NCI-H1436 (cell line): ENCODE measurements around the gene ZNF714.

Experiments
- DNase-seq: peaks from one replicate; lab custom pipeline; 2025; lab: John Stamatoyannopoulos, UW

ZNF714 gene

DNA sequence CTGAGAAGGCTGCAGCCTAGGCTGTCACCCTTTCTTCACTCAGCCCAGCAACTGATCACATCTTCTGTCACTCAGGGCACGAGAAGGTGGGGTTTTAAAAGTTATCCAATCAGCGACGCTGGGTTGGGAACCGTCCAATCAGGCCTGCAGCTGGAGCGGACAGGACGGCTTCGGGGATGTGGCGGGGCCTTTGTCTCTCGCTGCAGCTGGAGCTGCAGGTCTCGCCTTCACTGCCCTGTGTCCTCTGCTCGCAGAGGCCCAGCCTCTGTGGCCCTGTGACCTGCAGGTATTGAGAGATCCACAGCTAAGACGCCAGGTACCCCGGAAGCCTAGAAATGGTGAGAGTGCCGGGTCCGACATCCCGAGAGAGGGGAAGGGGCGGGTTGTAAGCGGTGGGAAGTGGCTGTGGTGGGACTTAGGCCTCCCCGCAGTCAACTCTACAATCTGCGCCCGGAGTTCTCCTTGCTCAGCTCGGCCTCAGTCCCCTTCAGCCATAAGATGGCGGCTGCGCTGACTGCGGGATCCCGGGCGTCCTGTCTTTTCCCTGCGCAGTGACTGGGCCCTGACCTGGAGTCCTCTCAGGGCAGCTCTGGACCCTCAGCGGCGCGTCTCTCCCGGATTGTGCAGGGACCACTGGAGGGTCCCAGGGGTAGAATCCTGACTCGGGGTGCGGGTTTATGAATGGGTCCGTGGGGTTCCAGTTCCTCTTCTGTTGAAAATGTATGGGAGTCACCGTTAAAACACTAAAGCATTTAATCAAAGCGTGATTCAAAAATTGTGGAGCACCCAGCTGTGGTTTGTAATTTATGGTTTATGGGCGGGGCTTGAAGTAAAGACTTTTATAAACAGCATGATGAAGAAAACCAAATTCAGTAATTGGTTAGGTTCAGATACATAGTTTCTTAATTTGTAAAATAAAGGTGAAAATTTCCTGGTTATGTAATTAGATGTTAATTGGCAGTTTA is at the start of gene ZNF714:
Gene ZNF714, plus strand, starts transcription at position 193 of the 965 bp plus-strand sequence. CDS start 16,066 bp downstream, outside the sequence.
- no peak for DNase-seq

DNA sequence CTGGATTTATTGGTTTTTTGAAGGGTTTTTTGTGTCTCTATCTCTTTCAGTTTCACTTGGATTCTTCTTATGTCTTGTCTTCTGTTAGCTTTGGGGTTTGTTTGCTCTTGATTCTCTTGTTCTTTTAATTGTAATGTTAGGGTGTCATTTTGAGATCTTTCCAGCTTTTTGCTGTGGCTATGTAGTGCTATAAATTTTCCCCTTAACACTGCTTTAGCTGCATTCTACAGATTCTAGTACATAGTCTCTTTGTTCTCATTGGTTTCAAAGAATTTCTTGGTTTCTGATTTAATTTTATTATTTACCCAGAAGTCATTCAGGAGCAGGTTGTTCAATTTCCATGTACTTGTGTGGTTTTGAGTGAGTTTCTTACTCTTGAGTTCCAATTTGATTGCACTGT is 37.0 kb upstream of the ZNF714 start:
- DNase-seq = no peak

DNA sequence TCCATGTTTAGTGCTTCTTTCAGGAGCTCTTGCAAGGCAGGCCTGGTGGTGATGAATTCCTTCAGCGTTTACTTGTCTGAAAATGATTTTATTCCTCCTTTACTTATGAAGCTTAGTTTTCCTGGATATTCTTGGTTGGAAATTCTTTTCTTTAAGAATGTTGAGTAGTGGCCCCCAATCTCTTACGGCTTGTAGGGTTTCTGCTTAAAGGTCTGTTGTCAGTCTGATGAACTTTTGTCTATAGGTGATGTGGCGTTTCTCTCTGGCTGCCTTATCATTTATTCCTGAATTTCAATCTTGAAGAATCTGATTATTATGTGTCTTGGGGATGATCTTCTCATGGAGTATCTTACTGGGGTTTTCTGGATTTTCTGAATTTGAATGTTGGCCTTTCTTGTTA is 35.5 kb upstream of the ZNF714 start:
- no peak for DNase-seq

DNA sequence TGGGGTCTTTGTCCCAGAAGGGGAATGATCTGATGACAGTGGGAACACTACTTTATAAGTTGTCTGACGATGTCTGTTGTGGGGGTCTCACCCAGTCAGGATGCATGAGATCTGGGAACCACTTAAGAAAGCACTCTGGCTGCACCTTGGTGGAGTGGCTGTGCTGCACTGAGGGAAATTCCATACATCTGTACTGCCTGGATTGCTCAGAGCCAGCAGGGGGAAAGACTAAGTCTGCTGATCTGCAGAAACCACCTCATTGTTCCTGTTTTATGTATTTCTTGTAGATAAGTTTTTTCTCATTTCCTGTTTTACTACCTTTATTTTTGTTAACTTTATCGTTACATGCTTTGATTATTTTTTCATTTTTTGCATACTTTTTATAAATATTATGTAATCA is 34.3 kb upstream of the ZNF714 start:
- no peak for DNase-seq

DNA sequence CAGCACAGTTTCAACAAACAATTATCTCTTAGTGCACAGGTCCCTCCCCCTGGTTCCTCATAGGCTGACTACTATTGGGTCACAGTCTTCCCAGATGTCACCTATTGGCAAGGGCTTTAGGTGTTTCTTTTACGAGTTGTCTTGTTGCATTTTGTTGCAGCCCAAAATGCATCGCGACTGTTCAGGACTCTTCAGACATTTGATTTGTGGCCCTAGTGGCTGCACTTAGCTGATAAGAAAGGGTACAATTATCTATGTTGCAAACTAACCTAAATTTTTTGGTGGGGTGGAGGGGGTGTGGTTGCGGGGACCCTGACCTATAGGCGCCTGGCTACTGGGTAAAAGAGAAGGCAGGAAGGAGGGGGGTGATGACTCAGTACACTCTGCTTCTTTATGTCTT is 29.1 kb upstream of the ZNF714 start:
- no peak for DNase-seq

DNA sequence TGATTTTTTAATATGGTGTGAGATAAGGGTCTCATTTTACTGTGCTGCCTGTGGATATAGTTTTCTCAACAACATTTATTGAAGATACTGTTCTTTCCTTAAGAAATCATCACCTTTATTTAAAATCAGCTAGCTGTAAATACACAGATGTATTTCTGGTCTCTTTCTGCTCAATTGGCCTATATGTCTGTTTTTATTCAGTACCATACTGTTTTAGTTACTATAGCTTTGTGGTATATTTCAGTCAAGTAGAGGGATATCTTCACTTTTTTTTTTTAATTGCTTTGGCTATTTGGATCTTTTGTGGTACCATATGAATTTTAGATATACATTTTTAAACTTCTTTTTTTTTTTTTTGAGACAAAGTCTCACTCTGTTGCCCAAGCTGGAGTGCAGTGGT is 16.7 kb upstream of the ZNF714 start:
- no peak for DNase-seq

DNA sequence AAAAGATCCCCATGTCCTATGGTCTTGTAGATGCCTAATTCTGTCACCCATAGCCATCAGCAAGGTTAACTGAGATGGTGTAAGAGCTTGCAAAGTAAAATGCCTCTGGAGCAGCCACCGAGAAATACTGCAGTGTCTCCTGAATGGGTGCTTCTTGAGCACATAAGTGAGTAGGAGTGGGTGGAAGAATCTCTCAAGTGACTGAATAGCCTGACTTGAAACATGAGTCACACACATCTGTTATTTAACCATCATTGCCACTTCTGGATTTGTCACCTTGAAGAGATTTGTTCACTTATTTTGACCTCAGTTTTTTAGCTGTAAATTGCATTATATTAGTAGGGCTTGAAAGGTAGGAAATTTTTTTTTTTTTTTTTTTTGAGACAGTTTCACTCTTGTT is 2.3 kb downstream of the ZNF714 start:
- no peak for DNase-seq

DNA sequence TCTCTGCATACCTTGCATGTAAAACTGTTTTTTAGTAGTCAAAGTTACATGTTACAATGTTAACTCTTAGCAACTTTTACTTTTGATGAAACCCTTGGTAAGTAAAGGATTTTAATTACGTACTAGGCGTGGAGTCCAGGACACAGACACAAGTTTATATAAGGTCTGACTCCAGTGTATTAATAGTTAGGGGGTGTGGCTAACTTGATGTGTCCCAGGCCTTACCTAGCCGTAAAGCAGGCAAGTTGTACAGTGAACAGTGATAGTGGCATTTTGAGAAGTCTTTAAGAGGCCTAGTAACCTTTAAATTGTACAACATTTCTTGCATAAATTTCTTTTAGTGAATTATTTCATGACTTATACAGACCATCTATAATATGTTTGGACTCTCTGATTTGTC is 5.9 kb downstream of the ZNF714 start:
- DNase-seq = no peak

DNA sequence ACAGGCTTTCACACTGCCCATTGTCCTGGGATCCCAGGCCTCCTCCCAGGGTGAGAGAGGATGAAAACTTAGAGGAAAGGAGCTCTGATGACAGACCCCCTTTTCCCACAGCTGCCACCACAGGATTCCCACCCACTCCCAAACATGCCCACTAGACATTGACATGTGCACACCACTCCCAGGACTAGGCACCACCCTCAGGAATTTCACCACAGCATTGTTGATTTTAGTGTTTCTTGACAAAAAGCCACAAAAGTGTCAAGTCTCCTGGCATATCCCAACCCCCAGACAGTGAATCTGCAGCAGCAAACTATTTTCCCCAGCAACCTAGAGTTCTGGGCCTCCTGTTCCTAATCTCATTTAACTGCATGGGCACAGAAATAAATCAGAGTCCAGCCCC is 10.1 kb downstream of the ZNF714 start:
- no peak for DNase-seq

DNA sequence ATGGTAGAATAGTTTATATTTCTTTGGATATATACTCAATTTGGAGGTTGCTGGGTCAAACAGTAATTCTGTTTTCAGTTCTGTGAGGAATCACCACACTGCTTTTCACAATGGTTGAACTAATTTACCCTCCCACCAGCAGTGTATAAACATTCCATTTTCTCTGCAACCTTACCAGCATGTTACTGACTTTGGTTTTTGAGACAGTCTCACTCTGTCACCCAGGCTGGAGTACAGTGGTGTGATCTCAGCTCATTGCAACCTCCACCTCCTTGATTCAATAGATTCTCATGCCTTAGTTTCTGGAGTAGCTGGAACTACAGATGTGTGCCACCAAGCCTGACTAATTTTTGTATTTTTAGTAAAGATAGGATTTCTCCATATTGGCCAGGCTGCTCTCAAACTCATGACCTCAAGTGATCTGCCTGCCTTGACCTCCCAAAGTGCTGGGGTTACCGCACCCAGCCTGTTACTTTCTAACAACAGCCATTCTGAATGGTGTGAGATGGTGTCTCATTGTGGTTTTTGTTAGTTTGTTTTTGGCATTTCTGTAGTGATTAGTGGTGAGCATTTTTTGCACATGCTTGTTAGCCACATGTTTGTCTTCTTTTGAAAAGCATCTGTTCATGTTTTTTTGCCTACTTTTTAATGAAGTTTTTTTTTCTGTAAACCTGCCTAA is 12.5 kb downstream of the ZNF714 start:
- DNase-seq = no peak

DNA sequence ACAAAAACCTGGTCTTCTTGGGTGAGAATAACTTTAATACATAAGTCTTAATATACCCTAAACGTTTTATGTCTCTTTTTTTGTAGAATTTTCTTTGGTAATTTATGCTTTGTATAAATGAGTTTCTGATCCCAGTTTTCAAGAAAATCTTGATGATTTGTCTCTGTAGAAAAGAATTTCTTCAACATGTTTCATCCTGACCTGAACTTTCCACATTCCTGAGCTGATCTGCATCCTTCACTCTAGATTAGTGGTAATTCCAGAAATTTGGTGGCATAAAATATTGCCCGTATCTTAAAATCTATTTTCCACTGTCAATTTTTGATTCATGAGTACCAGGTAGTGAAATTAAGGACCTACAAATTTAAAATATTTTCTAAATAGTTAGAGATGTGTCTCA is 16.3 kb downstream of the ZNF714 start:
- DNase-seq = no peak

DNA sequence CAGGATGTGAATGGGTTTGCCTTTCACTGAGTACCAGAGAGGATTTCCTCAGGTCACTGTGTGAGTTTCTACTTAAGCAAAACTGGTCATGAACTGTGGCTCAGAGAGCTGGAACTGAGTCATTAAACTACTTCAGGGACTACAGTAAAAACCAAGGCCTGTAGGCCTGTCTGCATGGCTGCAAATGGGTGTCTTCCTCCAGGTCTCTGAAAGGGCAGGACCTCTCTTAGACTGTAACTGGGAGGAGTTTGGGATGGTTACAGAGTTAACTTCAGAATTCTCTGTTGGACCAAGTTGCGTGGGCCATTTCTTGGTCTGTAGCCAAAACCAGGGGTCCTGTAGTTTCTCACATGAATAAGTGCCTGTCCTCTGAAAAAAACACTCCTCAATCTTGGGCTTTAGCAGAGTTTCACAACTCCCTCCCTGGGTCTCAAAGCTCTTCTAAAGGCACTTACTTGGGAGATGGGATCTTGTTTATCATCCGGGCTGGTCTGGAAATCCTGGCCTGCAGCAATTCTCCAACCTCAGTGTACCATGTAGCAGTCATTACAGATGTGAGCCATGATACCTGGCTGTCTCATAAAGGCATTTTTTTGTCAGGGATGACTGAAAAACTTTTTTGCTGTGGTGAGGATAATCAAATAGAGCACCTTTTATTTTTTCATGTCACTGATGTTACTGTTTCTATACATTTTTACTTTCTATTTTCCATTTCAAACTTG is 19.7 kb downstream of the ZNF714 start:
- no peak for DNase-seq

DNA sequence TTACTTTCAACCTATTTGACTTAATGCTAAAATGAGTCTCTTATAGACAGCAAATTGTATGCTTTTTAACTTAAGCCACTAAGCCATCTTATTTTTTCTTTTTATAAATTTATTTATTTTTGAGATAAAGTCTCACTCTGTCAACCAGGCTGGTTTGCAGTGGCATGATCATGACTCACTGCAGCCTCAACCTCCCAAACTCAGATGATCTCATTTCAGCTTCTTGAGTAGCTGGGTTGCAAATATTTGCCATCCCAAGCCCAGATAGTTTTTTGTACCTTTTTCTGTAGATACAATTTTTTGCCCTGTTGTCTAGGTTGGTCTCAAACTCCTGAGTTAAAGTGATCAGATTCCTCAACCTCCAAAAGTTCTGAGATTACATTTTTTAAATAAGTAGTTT is 27.1 kb downstream of the ZNF714 start:
- no peak for DNase-seq

DNA sequence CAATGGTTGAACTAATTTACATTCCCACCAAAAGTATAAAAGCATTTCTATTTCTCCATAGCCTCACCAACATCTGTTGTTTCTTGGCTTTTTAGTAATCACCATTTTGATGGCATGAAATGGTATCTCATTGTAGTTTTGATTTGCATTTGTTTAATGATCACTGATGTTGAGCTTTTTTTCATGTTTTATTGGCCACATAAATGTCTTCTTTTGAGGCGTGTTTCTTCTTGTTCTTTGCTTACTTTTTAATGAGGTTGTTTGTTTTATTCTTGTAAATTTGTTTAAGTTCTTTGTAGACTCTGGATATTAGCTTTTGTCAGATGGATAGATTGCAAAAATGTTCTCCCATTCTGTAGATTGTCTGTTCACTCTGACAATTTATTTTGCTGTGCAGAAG is 28.2 kb downstream of the ZNF714 start:
- DNase-seq = no peak

DNA sequence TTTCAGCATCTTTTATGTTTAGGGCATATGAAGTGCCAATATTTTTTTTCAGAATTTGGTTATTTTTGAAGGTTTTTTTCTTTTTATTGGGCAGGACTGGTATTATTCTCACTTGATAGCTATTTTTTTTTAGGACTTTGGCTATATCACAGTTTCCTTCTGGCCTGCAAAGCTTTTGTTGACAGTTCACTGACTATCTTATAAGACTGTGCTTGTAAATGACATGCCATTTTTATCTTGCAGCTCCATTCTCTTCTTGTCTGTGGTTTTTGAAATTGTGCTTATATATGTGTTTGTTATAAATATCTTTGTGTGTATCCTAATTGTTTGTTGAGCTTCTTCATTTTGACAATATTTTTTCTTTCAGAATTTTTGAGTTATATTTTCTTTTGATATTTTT is 33.4 kb downstream of the ZNF714 start:
- DNase-seq = no peak

DNA sequence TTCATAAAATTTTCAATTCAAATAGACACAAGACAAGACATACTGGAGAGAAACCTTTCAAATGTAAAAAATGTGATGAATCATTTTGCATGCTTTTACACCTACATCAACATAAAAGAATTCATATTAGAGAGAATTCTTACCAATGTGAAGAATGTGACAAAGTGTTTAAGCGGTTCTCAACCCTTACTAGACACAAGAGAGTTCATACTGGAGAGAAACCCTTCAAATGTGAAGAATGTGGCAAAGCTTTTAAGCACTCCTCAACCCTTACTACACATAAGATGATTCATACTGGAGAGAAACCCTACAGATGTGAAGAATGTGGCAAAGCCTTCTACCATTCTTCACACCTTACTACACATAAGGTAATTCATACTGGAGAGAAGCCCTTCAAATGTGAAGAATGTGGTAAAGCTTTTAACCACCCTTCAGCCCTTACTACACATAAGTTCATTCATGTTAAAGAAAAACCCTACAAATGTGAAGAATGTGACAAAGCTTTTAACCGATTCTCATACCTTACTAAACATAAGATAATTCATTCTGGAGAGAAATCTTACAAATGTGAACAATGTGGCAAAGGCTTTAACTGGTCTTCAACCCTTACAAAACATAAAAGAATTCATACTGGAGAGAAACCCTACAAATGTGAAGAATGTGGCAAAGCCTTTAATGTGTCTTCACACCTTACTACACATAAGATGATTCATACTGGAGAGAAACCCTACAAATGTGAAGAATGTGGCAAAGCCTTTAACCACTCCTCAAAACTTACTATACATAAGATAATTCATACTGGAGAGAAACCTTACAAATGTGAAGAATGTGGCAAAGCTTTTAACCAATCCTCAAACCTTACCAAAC is 35.3 kb downstream of the ZNF714 start:
- DNase-seq = no peak

DNA sequence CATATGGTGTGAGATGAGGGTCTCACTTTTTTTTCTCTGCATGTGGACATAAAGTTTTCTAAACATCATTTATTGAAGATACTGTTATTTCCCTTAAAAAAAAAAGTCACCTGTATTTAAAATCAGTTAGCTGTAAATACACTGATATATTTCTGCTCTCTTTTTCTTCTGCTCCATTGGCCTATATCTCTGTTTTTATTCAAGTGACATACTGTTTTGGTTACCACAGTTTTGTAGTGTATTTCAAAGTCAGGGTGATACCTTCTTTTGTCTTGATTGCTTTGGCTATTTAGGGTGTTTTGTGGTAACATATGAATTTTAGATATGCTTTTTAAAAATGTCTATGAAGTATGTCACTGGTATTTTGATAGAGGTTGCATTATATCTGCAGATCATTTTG is 44.1 kb downstream of the ZNF714 start:
- no peak for DNase-seq

DNA sequence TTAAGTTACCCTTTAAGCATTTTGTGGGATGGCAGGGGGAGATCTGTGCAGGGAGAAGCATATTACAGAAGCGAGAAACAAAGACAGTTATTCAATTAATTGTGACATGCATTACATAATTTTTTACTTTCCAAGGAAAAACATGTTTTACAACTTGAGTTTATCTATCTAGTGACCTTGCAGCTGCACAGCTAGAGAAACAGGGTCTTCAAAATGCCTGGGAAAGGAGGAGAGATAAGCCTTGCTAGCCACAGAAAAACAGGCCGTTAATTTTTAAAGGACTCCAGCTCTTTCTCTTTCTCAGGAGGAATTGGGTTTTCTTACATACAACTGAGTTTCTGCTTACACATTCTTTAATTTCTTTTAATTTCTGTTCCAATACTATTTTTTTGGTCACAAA is 45.0 kb downstream of the ZNF714 start:
- DNase-seq = no peak

DNA sequence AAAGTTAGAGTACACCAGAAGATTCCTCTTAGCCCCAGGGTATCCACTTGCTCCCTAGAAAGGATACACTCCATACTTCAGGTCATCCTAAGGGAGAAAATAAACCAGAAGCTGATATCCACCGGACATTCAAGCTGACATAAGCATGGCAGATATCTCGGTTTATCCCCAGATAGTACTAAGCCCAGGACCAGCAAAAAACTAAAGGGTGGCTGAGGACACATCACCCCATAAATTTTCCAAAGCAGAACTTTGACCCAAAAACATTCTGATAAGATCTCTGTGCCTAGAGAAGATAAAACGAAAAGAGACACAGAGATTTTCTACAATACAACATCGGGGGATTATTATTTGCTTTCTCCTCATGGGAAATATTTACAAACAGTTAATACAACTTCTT is 45.9 kb downstream of the ZNF714 start:
- DNase-seq = no peak

DNA sequence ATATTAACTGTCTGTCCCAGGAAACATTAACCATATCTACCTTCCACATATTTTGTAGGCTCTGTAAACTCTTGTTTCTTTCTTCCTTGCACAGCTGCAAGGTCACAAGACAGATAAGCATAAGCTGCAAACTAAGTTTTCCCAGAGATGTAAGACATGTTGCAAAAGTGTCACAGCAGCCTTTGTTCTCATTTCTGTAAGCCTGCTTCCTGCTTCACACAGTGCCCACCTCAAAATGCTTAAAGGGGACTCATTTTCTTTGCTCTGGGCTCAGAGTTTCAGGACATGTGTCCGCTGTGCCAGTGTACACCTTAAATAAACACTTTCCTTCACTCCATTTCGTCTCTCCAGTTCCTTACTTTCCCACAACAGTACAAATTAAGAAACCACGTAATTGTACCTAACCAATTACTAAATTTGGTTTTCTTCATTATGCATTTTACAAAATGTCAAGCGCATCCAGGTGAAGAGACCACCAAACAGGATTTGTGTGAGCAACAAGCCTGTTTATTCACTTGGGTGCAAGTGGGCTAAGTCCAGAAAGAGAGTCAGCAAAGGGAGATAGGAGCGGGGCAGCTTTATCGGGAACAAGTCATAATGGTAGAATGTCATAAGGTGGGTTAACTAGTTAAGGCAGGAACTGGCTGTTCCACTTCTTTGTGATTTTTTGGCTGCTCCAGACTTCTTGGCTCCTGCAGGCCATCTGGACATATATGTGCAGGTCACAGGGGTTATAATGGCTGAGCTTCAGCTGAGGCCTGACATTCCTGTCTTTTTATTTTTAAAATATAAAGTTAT is 47.1 kb downstream of the ZNF714 start:
- DNase-seq = no peak
